Smooth muscle cell (in vitro differentiated cells): ENCODE results near the gene SGIP1. TPM values are rescaled to one million over a fixed set of nuclear protein-coding genes. Genes with fewer than 3 reads are reported as not detected.

Experiments
- DNase-seq: peaks from one replicate; lab custom pipeline; 2025; ENCODE audit not compliant: unreplicated experiment; lab: John Stamatoyannopoulos, UW
- H2AFZ ChIP-seq: fragments of 200-600 bp; sonication (generic); 2 replicates; pipeline ENCODE4 v1.6.0; 2016; ENCODE audit warnings: antibody characterized with exemption, low read depth, mild to moderate bottlenecking
- H3F3A ChIP-seq: fragments of 200-600 bp; sonication (generic); 2 replicates; pipeline ENCODE4 v1.6.0; 2017; ENCODE audit warnings: antibody characterized with exemption, low read depth
- H3K27ac ChIP-seq: fragments of 200-600 bp; sonication (generic); 2 replicates; pipeline ENCODE4 v1.5.1; 2016; ENCODE audit warnings: low read depth, mild to moderate bottlenecking
- H3K27me3 ChIP-seq: fragments of 200-600 bp; sonication (generic); 2 replicates; pipeline ENCODE4 v1.6.1; 2016; ENCODE audit warnings: low read depth, mild to moderate bottlenecking
- H3K36me3 ChIP-seq: fragments of 200-600 bp; sonication (generic); 2 replicates; pipeline ENCODE4 v1.5.1; 2016; ENCODE audit warnings: low read depth
- H3K4me1 ChIP-seq: fragments of 200-600 bp; sonication (generic); 2 replicates; pipeline ENCODE4 v1.5.1; 2016; ENCODE audit warnings: low read depth
- H3K4me2 ChIP-seq: fragments of 200-600 bp; sonication (generic); 2 replicates; pipeline ENCODE4 v1.6.0; 2016; ENCODE audit warnings: mild to moderate bottlenecking
- H3K4me3 ChIP-seq: fragments of 200-600 bp; sonication (generic); 2 replicates; pipeline ENCODE4 v1.5.1; 2016; ENCODE audit warnings: mild to moderate bottlenecking
- H3K79me2 ChIP-seq: fragments of 200-600 bp; sonication (generic); 2 replicates; pipeline ENCODE4 v1.6.0; 2016; ENCODE audit warnings: low read depth, mild to moderate bottlenecking
- H3K9ac ChIP-seq: fragments of 200-600 bp; sonication (generic); 2 replicates; pipeline ENCODE4 v1.6.0; 2016; ENCODE audit warnings: low read depth
- H3K9me3 ChIP-seq: fragments of 200-600 bp; sonication (generic); replicated peaks from 2 replicates; pipeline ENCODE4 v1.5.1; 2016; ENCODE audit warnings: low read depth
- H4K20me1 ChIP-seq: fragments of 200-600 bp; sonication (generic); 2 replicates; pipeline ENCODE4 v1.6.0; 2016; ENCODE audit warnings: low read depth
- WGBS: methylation state at CpG from one replicate; pipeline ENCODE4 v1.1.7; 2016; ENCODE audit warnings: low lambda C conversion rate; 5-methylcytosine and 5-hydroxymethylcytosine counted together
- polyA plus RNA-seq: library from polyadenylated mRNA; unstranded; fragments of >200 nt; fragmentation: Nextera tagmentation; extraction: Ambion mirVana; gene quantifications from 2 replicates; pipeline ENCODE4 v1.2.1, GENCODE V29; 2016
- total RNA-seq: library from RNA; depleted of rRNA; stranded (reverse); fragments of >200 nt; gene quantifications from 2 replicates; pipeline ENCODE4 v1.2.3, GENCODE V29; 2014
- TF ChIP-seq, protein P1 (sequence below): fragments of 200-600 bp; sonication (generic); IDR thresholded peaks from 2 replicates; pipeline ENCODE4 v1.5.1; 2017; ENCODE audit warnings: borderline replicate concordance, mild to moderate bottlenecking, antibody characterized with exemption; ENCODE audit not compliant: insufficient read depth, poor library complexity, severe bottlenecking

Gene SGIP1
- total and polyA plus RNA-seq, 2 experiments from 2014 or later: 0.89 to 3.5 TPM

GRCh38 chr1:66563941-66564630 lies 30.1 kb downstream of the SGIP1 start:
- TF ChIP-seq, protein P1, sequence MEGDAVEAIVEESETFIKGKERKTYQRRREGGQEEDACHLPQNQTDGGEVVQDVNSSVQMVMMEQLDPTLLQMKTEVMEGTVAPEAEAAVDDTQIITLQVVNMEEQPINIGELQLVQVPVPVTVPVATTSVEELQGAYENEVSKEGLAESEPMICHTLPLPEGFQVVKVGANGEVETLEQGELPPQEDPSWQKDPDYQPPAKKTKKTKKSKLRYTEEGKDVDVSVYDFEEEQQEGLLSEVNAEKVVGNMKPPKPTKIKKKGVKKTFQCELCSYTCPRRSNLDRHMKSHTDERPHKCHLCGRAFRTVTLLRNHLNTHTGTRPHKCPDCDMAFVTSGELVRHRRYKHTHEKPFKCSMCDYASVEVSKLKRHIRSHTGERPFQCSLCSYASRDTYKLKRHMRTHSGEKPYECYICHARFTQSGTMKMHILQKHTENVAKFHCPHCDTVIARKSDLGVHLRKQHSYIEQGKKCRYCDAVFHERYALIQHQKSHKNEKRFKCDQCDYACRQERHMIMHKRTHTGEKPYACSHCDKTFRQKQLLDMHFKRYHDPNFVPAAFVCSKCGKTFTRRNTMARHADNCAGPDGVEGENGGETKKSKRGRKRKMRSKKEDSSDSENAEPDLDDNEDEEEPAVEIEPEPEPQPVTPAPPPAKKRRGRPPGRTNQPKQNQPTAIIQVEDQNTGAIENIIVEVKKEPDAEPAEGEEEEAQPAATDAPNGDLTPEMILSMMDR: no peak
- H3K36me3 ChIP-seq: no peaks in the 10 kb centered on the region
- H3K9me3 ChIP-seq: no peaks in the 10 kb centered on the region
- peak overlapping the region; percentile 89 for H3K9ac ChIP-seq
- DNase-seq: no peak
- H3K4me2 ChIP-seq: peak overlapping the region; percentile 75
- no peaks in the 10 kb centered on the region for H3K79me2 ChIP-seq
- H4K20me1 ChIP-seq: no peaks in the 10 kb centered on the region
- H3K27me3 ChIP-seq: no peaks in the 10 kb centered on the region
- H3K27ac ChIP-seq: peak overlapping the region; percentile 98
- 14% methylated on average over 5 of the region's 5 CpGs for WGBS
- H3F3A ChIP-seq: peaks cover 20% of the 10 kb centered on the region
- no peak overlapping the region for H3K4me3 ChIP-seq
- peaks cover 11% of the 10 kb centered on the region for H3K4me1 ChIP-seq
- no peak overlapping the region for H2AFZ ChIP-seq

GRCh38 chr1:66570196-66570595 lies 36.2 kb downstream of the SGIP1 start:
- no peaks in the 10 kb centered on the region for H3K36me3 ChIP-seq
- H3K9ac ChIP-seq: no peak overlapping the region
- no peak overlapping the region for H3K4me3 ChIP-seq
- peak overlapping the region; percentile 74 for H3K27ac ChIP-seq
- H3K9me3 ChIP-seq: no peaks in the 10 kb centered on the region
- H3K79me2 ChIP-seq: no peaks in the 10 kb centered on the region
- no peaks in the 10 kb centered on the region for H3K4me1 ChIP-seq
- TF ChIP-seq, protein P1: no peak
- no peaks in the 10 kb centered on the region for H3F3A ChIP-seq
- H3K27me3 ChIP-seq: no peaks in the 10 kb centered on the region
- no peak for DNase-seq
- H2AFZ ChIP-seq: no peak overlapping the region
- peak overlapping the region; percentile 10 for H3K4me2 ChIP-seq
- no peaks in the 10 kb centered on the region for H4K20me1 ChIP-seq

GRCh38 chr1:66571789-66572188 lies 37.8 kb downstream of the SGIP1 start:
- Histone ChIP-seq H3K36me3 (no peaks in the 10 kb centered on the region), H3K4me2 (peak overlapping the region; percentile 47), H2AFZ (no peak overlapping the region), H3K9ac (no peak overlapping the region), H3K27ac (peak overlapping the region; percentile 74), H4K20me1 (no peaks in the 10 kb centered on the region), H3K27me3 (no peaks in the 10 kb centered on the region), H3K4me3 (no peak overlapping the region), H3K4me1 (peaks cover 4% of the 10 kb centered on the region), H3K9me3 (no peaks in the 10 kb centered on the region), H3F3A (peaks cover 9% of the 10 kb centered on the region), H3K79me2 (no peaks in the 10 kb centered on the region)
- DNase-seq: no peak
- TF ChIP-seq, protein P1: no peak
- 48% methylated on average over 1 of the region's 1 CpG for WGBS

DNA sequence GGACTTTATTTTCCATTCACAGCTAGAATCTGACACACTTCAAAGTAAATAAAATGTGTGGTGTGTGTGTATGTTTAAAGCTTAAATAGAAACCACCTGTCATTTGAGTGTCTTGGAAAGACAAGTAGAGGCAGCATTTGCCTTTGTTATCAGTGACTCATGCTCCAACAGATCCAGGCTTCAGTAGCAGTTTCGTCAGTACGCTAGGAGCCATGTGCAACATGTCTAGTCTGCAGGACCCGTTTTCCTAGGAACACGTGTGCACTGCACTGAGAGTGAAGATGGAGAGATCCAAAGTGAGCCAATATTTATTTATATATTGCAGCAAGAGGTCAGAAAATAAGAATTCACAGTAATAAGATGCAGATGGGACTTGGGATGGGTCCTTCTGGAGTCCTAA lies 41.8 kb downstream of the SGIP1 start:
- H3F3A ChIP-seq: peaks cover 15% of the 10 kb centered on the region
- H3K9me3 ChIP-seq: no peaks in the 10 kb centered on the region
- no peak for DNase-seq
- WGBS: 1% methylated on average over 4 of the region's 4 CpGs
- H2AFZ ChIP-seq: no peak overlapping the region
- H3K79me2 ChIP-seq: no peaks in the 10 kb centered on the region
- H3K27ac ChIP-seq: peak overlapping the region; percentile 77
- H4K20me1 ChIP-seq: no peaks in the 10 kb centered on the region
- H3K36me3 ChIP-seq: no peaks in the 10 kb centered on the region
- peak overlapping the region; percentile 65 for H3K4me2 ChIP-seq
- no peaks in the 10 kb centered on the region for H3K27me3 ChIP-seq
- H3K4me3 ChIP-seq: no peak overlapping the region
- TF ChIP-seq, protein P1: no peak
- H3K9ac ChIP-seq: no peak overlapping the region
- peaks cover 7% of the 10 kb centered on the region for H3K4me1 ChIP-seq
